CD4-positive, alpha-beta T cell treated with Interleukin-6 at 100 ng/mL for 8 hours (primary cell): ENCODE measurements around the gene EFCAB8.
"Not testable (repeated sequence)": the region's sequence is repeated elsewhere in the genome, so short reads cannot be mapped to it uniquely, and the experiment has no call there.

ENCODE experiments used
- DNase-seq: peaks from one replicate; pipeline ENCODE4 v3.0.0-alpha.2; 2020; ENCODE audit warnings: mixed read lengths, low spot score

EFCAB8 gene

GRCh38 chr20:32959351-32960221, 100.9 kb downstream of the EFCAB8 start:
- DNase-seq: no peak

- DNase-seq: no peak
Observed at GRCh38 chr20:32960222-32960518, 101.4 kb downstream of the EFCAB8 start.

- DNase-seq: no peak
Observed at GRCh38 chr20:32960849-32961731, 102.4 kb downstream of the EFCAB8 start.

- no peak for DNase-seq
Observed at GRCh38 chr20:32962053-32962452, 103.3 kb downstream of the EFCAB8 start.

- DNase-seq: not testable (repeated sequence)
Observed at GRCh38 chr20:32962646-32963045, 103.9 kb downstream of the EFCAB8 start.

GRCh38 chr20:32963176-32963575, 104.5 kb downstream of the EFCAB8 start:
- DNase-seq: no peak

GRCh38 chr20:32964575-32964974, 105.9 kb downstream of the EFCAB8 start:
- no peak for DNase-seq

- no peak for DNase-seq
Observed at GRCh38 chr20:32965115-32965514, 106.4 kb downstream of the EFCAB8 start.

- peak; percentile 66 for DNase-seq
Observed at GRCh38 chr20:32965581-32966373, 107.1 kb downstream of the EFCAB8 start.

- no peak for DNase-seq
Observed at GRCh38 chr20:32966382-32966781, 107.7 kb downstream of the EFCAB8 start.

GRCh38 chr20:32966881-32967781, 108.4 kb downstream of the EFCAB8 start:
- DNase-seq: peak; percentile 78

GRCh38 chr20:32967961-32968457, 109.3 kb downstream of the EFCAB8 start:
- DNase-seq: peak; percentile 54

- no peak for DNase-seq
Observed at GRCh38 chr20:32968478-32969241, 109.9 kb downstream of the EFCAB8 start.

GRCh38 chr20:32969356-32970114, 110.8 kb downstream of the EFCAB8 start:
- DNase-seq: no peak

- no peak for DNase-seq
Observed at GRCh38 chr20:32970115-32970972, 111.6 kb downstream of the EFCAB8 start.

- no peak for DNase-seq
Observed at GRCh38 chr20:32970973-32971300, 112.2 kb downstream of the EFCAB8 start.

GRCh38 chr20:32971703-32972161, 113.0 kb downstream of the EFCAB8 start:
- DNase-seq: peak; percentile 47
